ENCODE measurements around the gene ABHD12. TPM values are rescaled to one million over a fixed set of nuclear protein-coding genes. Genes with fewer than 3 reads are reported as not detected.
"Not testable (repeated sequence)": the region's sequence is repeated elsewhere in the genome, so short reads cannot be mapped to it uniquely, and the experiment has no call there.

ABHD12 gene
- total RNA-seq, 2 donors from 2014 or later: 48.2 to 52.7 TPM

GRCh38 chr20:25339608-25340007 lies 51.0 kb downstream of the ABHD12 start:
- no peaks in the 10 kb centered on the region for H3K27me3 ChIP-seq (ENCODE audit: control insufficient read depth, insufficient read depth, low read length, poor library complexity, severe bottlenecking)
- peaks cover 11% of the 10 kb centered on the region for H3K36me3 ChIP-seq (ENCODE audit: control insufficient read depth, insufficient read depth, low read length)
- H3K27ac ChIP-seq (ENCODE audit: low read depth, low read length): no peak overlapping the region
- peaks cover 4% of the 10 kb centered on the region for H3K4me1 ChIP-seq (ENCODE audit: control insufficient read depth, insufficient read depth, low read length)
- no peak overlapping the region for H3K9ac ChIP-seq (ENCODE audit: extremely low read depth, low read length, poor library complexity, severe bottlenecking)
- H3K4me3 ChIP-seq (ENCODE audit: low read length): no peak overlapping the region
- DNase-seq: no peak
- peaks cover 25% of the 10 kb centered on the region for H3K4me1 Mint-ChIP-seq
- no peak for TF ChIP-seq CTCF (conservative IDR thresholded peaks at IDR 0.05)
- peaks cover 18% of the 10 kb centered on the region for H3K36me3 Mint-ChIP-seq (ENCODE audit: low read depth)
- H3K9me3 ChIP-seq (ENCODE audit: control insufficient read depth, low read length): peaks cover 5% of the 10 kb centered on the region
- 92% methylated on average over 12 of the region's 12 CpGs for WGBS, 2 experiments (ENCODE audit: insufficient coverage in 1 of 2, insufficient read length in 1 of 2)
- H3K27me3 Mint-ChIP-seq (ENCODE audit: insufficient read depth): no peaks in the 10 kb centered on the region
- H3K27ac Mint-ChIP-seq: peak overlapping the region; percentile 63
- no peak overlapping the region for H3K4me3 Mint-ChIP-seq
- H3K9me3 Mint-ChIP-seq: peaks cover 7% of the 10 kb centered on the region

GRCh38 chr20:25338112-25339023 lies 52.3 kb downstream of the ABHD12 start:
- TF ChIP-seq CTCF (conservative IDR thresholded peaks at IDR 0.05): no peak
- H3K4me1 ChIP-seq (ENCODE audit: control insufficient read depth, insufficient read depth, low read length): peaks cover 4% of the 10 kb centered on the region
- Mint-ChIP-seq H3K4me3 (no peak overlapping the region), H3K4me1 (peaks cover 20% of the 10 kb centered on the region), H3K27me3 (ENCODE audit: insufficient read depth) (no peaks in the 10 kb centered on the region), H3K27ac (peak overlapping the region; percentile 15), H3K36me3 (ENCODE audit: low read depth) (peaks cover 17% of the 10 kb centered on the region), H3K9me3 (peaks cover 10% of the 10 kb centered on the region)
- H3K9me3 ChIP-seq (ENCODE audit: control insufficient read depth, low read length): peaks cover 5% of the 10 kb centered on the region
- peaks cover 11% of the 10 kb centered on the region for H3K36me3 ChIP-seq (ENCODE audit: control insufficient read depth, insufficient read depth, low read length)
- 95 to 100% methylated on average over 2 to 11 of the region's 11 CpGs for WGBS, 2 experiments (ENCODE audit: insufficient coverage in 1 of 2, insufficient read length in 1 of 2)
- H3K27ac ChIP-seq (ENCODE audit: low read depth, low read length): no peak overlapping the region
- DNase-seq: no peak
- no peak overlapping the region for H3K9ac ChIP-seq (ENCODE audit: extremely low read depth, low read length, poor library complexity, severe bottlenecking)
- H3K27me3 ChIP-seq (ENCODE audit: control insufficient read depth, insufficient read depth, low read length, poor library complexity, severe bottlenecking): no peaks in the 10 kb centered on the region
- H3K4me3 ChIP-seq (ENCODE audit: low read length): no peak overlapping the region

GRCh38 chr20:25336561-25337422 lies 53.8 kb downstream of the ABHD12 start:
- WGBS, 2 experiments (ENCODE audit: insufficient coverage in 1 of 2, insufficient read length in 1 of 2): 91% methylated on average over 11 to 17 of the region's 17 CpGs
- Histone ChIP-seq H3K4me3 (ENCODE audit: low read length) (no peak overlapping the region), H3K9ac (ENCODE audit: extremely low read depth, low read length, poor library complexity, severe bottlenecking) (no peak overlapping the region), H3K4me1 (ENCODE audit: control insufficient read depth, insufficient read depth, low read length) (peaks cover 4% of the 10 kb centered on the region), H3K27ac (ENCODE audit: low read depth, low read length) (no peak overlapping the region), H3K9me3 (ENCODE audit: control insufficient read depth, low read length) (peaks cover 5% of the 10 kb centered on the region), H3K27me3 (ENCODE audit: control insufficient read depth, insufficient read depth, low read length, poor library complexity, severe bottlenecking) (no peaks in the 10 kb centered on the region), H3K36me3 (ENCODE audit: control insufficient read depth, insufficient read depth, low read length) (peaks cover 11% of the 10 kb centered on the region)
- peaks cover 17% of the 10 kb centered on the region for H3K36me3 Mint-ChIP-seq (ENCODE audit: low read depth)
- peak; percentile 77 for DNase-seq
- H3K9me3 Mint-ChIP-seq: peaks cover 10% of the 10 kb centered on the region
- H3K27me3 Mint-ChIP-seq (ENCODE audit: insufficient read depth): no peaks in the 10 kb centered on the region
- H3K27ac Mint-ChIP-seq: no peak overlapping the region
- peak; percentile 70 for TF ChIP-seq CTCF (conservative IDR thresholded peaks at IDR 0.05)
- H3K4me1 Mint-ChIP-seq: peaks cover 20% of the 10 kb centered on the region
- no peak overlapping the region for H3K4me3 Mint-ChIP-seq

- DNase-seq; H3K4me3 Mint-ChIP-seq; H3K27me3 ChIP-seq (ENCODE audit: control insufficient read depth, insufficient read depth, low read length, poor library complexity, severe bottlenecking); H3K27ac Mint-ChIP-seq; H3K4me1 ChIP-seq (ENCODE audit: control insufficient read depth, insufficient read depth, low read length); H3K27ac ChIP-seq (ENCODE audit: low read depth, low read length); H3K4me3 ChIP-seq (ENCODE audit: low read length); H3K9me3 ChIP-seq (ENCODE audit: control insufficient read depth, low read length); H3K9ac ChIP-seq (ENCODE audit: extremely low read depth, low read length, poor library complexity, severe bottlenecking); H3K27me3 Mint-ChIP-seq (ENCODE audit: insufficient read depth): not testable (repeated sequence)
- H3K36me3 ChIP-seq (ENCODE audit: control insufficient read depth, insufficient read depth, low read length): peaks cover 11% of the 10 kb centered on the region
- peaks cover 21% of the 10 kb centered on the region for H3K36me3 Mint-ChIP-seq (ENCODE audit: low read depth)
- WGBS, 2 experiments (ENCODE audit: insufficient coverage in 1 of 2, insufficient read length in 1 of 2): 100% methylated on average over 1 of the region's 1 CpG; no CpG with 5 or more reads in 1 of the 2 experiments
- H3K9me3 Mint-ChIP-seq: peaks cover 17% of the 10 kb centered on the region
- H3K4me1 Mint-ChIP-seq: peaks cover 16% of the 10 kb centered on the region
Measured at GRCh38 chr20:25334972-25335371, 55.7 kb downstream of the ABHD12 start.
